Superior temporal gyrus (tissue), 1 donor: ENCODE results near the gene TRAPPC3.

Source experiments
- DNase-seq: peaks from one replicate; pipeline ENCODE4 v3.0.0-alpha.2; 2016; ENCODE audit errors: extremely low spot score

The TRAPPC3 gene

GRCh38 chr1:36153476-36153875 lies 4.2 kb upstream of the TRAPPC3 start:
- no peak for DNase-seq

DNA sequence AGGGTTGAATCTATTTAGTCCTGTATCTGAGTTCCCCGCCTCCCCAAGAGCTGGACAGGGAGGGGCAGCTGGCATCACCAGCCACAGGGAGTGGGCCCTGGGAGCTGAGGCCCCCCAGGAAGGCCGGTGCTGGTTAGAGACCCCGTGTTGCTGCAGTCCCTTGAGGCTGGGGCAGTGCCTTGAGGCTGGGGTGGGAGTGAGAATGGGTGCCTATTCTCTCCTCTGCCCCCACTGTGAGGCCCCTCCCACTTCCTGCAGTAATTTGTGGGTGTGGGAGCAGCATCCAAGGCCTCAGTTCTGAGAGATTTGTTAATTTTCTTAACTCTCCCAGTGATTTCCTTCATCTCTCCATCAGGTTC lies 2.5 kb upstream of the TRAPPC3 start:
- no peak for DNase-seq

- DNase-seq, result no peak
Measured at GRCh38 chr1:36151134-36151844, 2.0 kb upstream of the TRAPPC3 start.

DNA sequence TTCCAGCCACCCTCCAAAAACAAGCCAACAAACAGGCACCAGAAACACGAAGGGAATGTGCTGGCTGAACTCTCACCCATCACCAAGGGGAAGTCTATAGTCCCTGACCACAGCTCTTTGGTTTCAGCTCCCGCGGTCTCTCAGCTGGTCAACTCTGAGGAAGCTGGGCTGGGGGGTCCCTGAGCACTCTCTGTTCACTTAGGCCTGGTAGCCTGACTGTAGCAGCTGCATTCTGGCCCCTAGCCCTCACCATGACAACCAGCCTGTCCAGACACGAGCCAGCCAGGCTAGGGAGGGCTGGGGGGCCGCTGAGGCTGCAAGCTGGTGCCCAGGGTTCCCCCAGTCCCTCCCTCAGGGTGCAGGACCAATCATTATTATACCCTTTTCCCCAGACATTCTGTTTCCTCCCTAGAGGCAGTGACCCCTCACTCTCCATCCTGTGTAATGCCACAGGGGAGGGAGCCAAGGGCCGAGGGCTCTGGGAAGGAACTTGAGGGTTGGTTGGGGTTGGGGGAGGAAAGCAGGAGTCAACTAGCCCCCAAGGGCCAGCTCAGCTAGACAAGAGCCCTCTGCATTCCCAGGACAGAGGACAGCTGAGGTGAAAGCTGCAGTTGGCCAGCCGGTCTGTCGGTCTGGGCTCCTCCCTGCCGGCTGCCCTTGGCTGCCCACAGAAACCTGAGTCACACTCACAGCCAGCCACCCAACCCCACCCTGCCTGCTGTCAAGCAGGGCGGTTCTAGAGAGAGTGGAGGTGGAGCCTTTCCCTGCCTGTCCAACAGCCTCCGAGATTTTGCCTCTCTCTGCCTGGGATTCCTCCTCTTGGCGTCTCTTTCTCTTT lies 1.2 kb upstream of the TRAPPC3 start:
- DNase-seq, result peak; percentile 74

DNA sequence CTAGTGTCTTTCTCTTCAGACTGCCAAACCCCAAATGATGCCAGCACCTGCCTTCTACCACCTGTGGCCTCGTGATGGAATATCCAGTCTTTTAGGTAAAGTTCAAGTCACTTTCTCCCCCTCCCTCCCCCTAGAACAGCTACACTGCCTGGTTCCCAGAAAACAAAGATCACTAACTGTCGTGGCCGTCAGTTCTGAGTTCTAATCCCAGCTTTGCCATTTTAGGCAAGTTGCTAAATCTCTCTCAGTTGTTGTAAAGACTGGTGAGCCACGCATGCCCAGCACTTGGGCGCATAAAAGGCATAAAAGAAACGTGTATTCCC lies 648 bp upstream of the TRAPPC3 start:
- DNase-seq, result no peak

DNA sequence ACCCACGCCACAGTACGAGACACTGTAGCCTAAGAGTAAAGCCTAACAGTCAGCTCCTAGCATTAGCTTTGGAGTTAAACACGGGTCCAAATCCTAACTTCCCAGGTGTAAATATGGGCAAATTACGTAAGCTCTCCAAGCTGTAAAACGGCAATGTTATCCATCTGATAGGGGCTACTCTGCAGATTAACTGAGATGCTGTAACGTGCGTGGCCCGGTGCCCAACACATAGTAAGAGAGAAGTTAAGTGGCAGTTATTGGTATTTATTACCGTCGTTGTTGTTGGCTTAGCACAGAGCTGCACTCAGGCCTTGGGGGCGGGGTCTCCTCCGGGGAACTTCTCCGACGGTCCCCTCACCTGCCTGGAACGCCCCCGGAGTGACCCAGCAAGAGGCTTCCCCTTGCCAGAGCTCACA lies 457 bp downstream of the TRAPPC3 start:
- DNase-seq, result peak; percentile 24

DNA sequence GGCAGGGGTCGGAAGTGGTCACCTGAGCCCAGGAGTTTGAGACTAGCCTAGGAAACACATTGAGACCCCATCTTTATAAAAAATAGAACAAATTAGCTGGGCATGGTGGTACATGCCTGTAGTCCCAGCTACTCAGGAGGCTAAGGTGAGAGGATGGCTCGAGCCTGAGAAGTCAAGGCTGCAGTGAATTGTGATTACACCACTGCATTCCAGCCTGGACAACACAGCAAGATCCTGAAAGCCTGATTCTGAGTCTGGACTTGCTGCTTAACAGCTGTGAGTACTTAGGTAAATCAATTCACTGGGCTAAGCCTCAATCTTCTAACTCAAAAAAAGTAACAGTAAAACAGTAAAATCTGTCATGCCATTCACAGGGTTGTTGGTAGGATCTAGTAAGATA lies 4.9 kb downstream of the TRAPPC3 start:
- peak; percentile 4 for DNase-seq

DNA sequence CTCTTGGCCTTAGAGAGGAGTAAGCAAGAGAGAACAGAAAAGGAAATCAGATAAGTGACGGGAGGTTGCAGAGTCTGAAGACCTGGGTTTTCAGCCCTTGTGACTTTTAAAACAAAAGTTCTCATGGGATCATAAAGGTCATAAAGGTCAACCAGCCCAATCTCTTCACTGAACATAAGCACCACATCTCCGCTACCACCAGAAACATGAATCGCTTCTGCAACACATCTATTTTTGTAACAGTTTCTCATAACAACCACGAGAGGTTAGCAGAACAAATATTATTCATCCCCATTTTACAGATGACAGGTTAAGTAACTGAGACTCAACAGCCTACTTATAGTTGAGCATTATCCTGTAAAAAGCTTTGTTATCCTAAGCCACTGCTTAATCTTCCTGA lies 5.9 kb downstream of the TRAPPC3 start:
- peak; percentile 6 for DNase-seq

DNA sequence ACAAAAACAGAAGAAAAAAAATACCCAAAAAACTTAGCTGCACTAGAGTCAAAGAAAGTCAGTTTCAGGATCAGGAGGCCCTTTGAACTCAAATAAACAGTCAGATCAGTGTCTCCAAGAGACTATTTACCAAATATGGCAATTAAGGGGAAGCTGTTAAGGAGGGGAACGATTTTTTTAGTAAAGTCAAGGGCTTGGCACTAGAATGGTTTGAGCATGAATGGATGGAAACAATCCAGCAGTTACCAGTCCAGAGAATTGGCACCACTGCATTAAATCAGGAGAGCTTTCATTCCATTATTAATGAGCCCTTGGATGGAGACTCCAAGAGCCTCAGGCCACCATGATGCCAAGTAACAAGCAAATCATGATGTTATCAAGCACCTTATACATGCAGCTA lies 7.2 kb downstream of the TRAPPC3 start:
- DNase-seq, result peak; percentile 36

DNA sequence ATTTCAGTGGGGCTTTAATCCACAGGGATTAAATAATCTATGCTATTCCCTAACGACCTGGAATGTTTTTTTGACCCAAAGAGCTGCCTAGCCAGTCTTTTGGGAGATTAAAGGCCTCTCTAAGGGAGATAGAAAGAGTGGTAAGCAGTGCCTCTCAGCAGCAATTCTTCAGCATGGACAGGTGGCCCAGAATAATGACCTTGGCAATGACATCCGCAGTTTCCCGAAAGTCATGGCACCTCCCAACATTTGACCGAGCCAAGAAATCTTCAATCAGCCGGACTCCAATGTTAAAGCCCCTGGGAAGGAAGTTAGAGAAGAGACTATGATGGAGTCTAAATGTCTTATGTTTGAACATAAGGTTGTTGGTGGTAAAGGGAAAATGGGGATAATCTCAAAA lies 9.8 kb downstream of the TRAPPC3 start:
- DNase-seq, result no peak

DNA sequence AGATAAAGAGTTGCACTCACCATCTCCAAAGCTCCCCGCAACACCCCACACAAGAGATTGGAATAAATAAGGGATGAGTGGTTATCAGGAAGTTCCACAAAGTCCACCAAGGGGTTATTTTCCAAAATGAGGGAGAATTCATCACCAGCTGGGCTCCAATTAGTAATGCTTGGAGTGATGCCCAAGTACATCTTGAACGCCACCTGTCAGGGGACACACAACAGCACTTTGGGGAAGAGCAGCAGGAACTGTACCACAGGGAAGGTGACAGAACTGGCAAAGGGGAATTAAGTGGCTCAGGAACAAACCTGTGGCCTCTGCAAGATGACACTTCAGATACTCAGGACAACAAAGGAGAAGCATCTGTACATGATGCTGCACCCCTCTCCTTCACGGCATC lies 11.5 kb downstream of the TRAPPC3 start:
- DNase-seq, result no peak

- no peak for DNase-seq
Measured at GRCh38 chr1:36137226-36137625, 12.1 kb downstream of the TRAPPC3 start.

- no peak for DNase-seq
Measured at GRCh38 chr1:36136535-36136934, 12.8 kb downstream of the TRAPPC3 start.

DNA sequence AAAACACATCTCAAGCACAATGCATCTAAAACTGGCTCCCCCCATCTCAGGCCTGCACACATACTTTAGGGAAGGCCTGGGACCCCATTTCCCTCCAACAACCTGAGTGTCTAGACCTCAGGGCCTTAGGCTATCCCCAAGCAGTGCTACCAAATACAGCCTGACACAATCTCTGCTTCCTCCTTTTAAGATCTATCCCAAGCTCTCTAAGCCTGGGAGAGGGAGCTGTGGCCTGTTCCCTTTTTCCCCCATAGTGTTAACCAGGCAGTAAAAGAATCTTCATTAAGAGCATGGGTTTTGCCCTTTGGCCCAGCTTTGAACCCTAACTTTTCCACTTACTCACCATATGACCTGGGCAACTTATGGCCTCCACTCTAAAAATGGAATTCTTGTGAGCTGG lies 13.5 kb downstream of the TRAPPC3 start:
- no peak for DNase-seq

DNA sequence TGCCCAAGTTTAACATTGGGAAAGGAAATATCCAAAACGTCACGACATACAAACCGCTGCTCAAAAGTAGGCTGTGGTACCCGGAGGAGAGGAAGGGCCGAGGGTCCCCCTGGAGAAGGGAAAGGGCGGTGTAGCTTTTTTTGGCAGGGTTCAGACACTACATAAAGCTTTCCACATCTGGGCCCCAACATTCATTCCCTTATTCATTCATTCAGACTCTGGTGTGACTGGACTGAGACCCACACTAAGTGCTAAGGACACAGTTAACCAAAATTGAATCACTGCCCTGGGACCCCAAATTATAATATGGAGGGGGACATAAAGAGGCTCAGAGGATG lies 14.0 kb downstream of the TRAPPC3 start:
- no peak for DNase-seq

- peak; percentile 80 for DNase-seq
Measured at GRCh38 chr1:36134505-36135329, 14.6 kb downstream of the TRAPPC3 start.

DNA sequence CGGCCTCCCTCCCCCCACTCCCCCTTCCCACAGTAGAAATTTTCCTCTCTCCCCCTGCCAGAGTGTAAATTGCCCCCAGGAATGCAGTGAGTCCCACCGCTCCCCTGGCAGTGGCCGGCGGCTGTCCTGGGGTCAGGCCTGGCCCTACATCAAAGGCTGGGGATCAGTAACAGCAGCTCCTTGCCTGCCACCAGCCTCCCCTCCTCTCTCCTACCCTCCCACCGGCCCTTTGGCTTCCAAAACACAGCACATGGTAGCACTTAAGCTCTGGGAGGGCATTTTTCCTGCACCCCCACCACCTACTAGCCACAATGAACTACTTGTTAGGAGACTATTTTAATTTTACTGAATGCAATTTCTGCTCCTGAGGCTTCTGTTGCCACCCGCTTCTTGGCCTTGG lies 15.3 kb downstream of the TRAPPC3 start:
- no peak for DNase-seq

DNA sequence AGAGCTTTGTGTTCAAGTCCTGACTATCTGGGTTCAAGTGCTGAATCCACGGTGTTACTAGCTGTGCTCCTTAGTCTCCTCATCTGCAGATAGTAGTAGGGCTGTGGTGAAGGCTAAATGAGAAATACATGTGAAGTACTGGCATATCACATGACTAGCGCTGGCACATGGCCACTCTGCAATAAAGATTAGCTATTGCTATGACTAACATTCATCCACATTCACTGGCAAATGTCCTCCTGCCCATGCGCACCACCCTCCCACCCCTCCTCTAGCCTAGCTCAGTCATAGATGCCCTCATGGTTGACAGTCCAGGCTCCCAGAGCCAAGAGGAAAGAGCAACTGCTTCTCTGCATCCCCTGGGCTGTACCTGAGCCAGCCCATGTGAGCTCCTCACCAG lies 15.8 kb downstream of the TRAPPC3 start:
- DNase-seq, result no peak

GRCh38 chr1:36132029-36132428 lies 17.3 kb downstream of the TRAPPC3 start:
- no peak for DNase-seq

DNA sequence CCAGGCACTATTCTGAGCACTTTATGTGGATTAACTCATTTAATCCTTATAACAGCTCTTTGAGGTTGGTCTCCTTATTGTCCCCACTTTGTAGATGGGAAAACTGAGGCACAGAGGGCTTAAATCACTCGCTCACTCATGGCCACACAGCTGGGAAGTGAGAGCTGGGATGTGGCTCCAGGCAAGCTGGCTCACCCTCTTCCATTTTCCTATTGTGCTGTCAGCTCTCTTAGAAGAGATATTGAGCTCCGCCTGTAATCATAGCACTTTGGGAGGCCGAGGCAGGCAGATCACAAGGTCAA lies 20.4 kb downstream of the TRAPPC3 start:
- no peak for DNase-seq

DNA sequence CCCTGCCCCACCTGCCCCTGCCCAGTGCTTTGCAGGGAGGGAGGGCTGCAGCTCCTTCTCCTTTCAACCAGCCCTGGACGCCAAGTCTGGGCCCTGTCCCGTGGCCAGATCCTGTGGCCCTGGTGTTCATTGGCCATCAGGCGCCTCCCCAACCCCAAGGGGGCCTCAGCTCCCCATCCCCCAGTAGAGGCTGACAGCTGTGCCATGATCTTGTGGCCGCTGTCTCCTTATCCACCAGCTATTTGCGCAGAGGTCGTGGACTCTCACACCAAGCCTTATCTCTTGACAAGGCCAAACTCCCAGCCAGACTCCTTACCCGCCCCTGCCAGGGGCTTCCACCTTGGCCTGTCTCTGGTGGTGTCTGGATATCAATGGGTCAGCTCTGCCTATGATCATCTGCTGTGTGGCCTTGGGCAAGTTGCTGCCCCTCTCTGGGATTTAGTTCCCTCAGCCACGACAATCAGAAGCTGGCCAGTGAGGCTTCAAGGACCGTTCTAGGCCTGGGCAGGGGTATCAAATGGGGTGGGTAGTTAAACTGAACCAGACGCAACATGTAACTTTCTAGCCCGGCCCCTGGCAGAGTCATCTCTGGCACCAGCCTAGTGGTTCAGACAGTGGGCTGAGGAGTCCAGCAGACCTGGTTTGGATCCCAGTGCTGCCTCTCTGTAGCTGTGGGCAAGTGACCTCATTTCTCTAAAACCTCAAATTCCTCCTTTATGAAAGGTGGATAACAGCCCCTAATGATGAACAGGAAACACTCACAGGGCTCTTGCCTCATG lies 21.0 kb downstream of the TRAPPC3 start:
- no peak for DNase-seq

GRCh38 chr1:36126797-36127500 lies 22.3 kb downstream of the TRAPPC3 start:
- DNase-seq, result no peak
